ENCODE results near the gene DCST2. TPM values are rescaled to one million over a fixed set of nuclear protein-coding genes. Genes with fewer than 3 reads are reported as not detected.

The DCST2 gene
- total RNA-seq, 2 experiments from 2014 or later = 0.20 to 0.31 TPM

DNA sequence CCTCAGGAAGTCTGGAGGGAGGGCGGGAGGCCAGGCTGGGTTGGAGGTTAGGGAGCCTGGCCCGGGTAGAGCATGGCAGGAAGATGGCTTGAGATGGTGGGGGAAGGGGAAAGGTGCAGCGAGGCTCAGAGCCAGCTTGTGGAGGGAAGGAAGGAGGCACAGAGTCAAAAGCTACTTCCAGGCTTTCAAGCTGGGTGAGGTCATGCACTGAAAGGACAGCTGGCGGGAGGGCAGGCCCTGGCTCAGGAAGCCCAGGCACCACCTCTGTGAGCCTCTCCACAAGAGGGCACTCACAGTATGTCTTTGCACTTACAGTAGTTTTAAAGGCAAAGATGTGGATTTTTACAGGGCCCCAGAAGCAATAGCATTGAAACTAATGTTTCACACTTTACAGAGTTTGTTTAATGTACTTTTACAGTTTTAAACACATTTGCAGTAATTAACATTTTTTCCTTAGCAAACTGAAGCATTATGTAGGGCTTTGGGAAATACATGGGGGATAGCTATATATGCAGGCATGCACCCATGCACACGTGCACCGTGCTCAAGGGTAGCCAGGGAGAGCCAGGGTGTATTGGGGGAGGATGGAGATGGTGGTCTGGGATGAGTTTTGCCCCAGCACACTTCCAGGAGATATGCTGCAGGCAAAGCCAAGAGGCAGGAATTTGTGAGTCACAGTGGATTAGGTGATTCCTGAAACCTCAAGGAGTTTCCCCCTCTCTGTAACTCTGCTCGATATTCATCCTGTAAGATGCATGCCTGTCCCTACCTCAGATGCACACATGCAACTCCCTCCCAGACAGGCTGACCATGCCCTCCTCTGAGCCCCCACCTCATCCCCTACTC lies 11.5 kb upstream of the DCST2 start:
- no peak overlapping the region for H3K27ac Mint-ChIP-seq
- H3K36me3 Mint-ChIP-seq = no peaks in the 10 kb centered on the region
- H3K4me3 Mint-ChIP-seq = no peak overlapping the region

DNA sequence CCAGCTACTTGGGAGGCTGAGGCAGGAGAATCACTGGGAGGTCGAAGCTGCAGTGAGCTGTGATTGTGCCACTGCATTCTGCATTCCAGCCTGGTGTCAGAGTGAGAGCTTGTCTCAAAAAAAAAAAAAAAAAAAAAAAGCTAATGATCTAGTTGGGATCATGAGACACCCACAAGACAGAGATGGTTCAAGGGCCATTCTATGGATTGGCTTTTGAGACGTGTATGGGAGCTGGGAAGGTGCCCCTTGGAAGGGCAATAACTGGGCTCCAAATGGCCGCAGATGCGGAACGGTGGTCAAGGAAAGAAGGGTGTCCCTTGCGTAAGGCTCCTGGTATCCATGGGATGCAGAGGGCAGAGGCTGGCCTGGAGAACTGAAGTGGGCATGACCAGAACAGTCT lies 10.8 kb upstream of the DCST2 start:
- DNase-seq = no peak
- Mint-ChIP-seq H3K27ac (no peak overlapping the region), H3K36me3 (no peaks in the 10 kb centered on the region), H3K4me1 (peaks cover 11% of the 10 kb centered on the region), H3K9me3 (no peaks in the 10 kb centered on the region), H3K4me3 (no peak overlapping the region), H3K27me3 (no peaks in the 10 kb centered on the region)

More for the DNA sequence above, 11.5 kb upstream of the DCST2 start:
- Mint-ChIP-seq H3K27me3 (no peaks in the 10 kb centered on the region), H3K9me3 (no peaks in the 10 kb centered on the region), H3K4me1 (peaks cover 15% of the 10 kb centered on the region)
- DNase-seq = peak; percentile 61

DNA sequence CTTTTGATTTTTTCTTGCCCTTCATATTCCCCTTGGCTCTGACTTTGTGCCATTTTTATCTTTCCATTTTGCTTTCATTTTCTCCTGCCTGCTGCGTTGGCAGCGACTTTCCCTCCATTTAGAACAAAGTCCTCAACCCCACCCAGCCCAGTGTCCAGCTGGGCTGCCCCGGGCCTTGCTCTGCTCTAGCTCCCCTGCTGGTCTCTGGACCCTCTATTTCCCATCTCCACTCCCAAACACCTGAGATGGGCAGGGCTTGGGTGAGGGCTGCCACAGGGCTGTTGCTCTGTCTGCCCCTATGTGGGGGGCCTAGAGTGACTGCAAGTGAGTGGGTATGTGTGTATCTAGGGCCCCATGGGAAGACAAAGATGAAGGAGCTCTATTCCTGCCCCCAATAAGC lies 10.2 kb upstream of the DCST2 start:
- Mint-ChIP-seq H3K27me3 (no peaks in the 10 kb centered on the region), H3K27ac (no peak overlapping the region), H3K36me3 (no peaks in the 10 kb centered on the region), H3K9me3 (no peaks in the 10 kb centered on the region), H3K4me3 (no peak overlapping the region), H3K4me1 (peaks cover 11% of the 10 kb centered on the region)
- DNase-seq = no peak

DNA sequence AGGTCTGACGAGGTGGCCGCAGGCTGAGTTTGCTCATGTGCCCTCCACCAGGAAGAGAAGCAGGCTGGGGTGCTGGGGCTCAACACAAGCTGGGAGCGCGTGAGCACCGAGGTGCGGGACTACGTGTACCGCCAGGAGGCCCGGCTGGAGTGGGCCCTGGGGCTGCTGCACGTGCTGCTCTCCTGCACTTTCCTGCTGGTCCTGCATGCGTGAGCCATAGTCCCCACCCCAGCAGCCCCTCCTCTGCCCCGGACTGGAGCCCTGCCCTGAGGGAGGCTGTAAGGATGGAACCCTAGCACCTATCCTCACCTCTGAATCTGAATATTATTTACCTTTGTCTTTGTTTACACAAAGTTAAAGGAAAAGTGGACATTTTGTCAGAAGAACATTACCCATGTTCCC lies 9.7 kb upstream of the DCST2 start:
- no peak overlapping the region for H3K27ac Mint-ChIP-seq
- peaks cover 11% of the 10 kb centered on the region for H3K4me1 Mint-ChIP-seq
- DNase-seq = no peak
- H3K36me3 Mint-ChIP-seq = no peaks in the 10 kb centered on the region
- H3K9me3 Mint-ChIP-seq = no peaks in the 10 kb centered on the region
- H3K27me3 Mint-ChIP-seq = peaks cover 3% of the 10 kb centered on the region
- H3K4me3 Mint-ChIP-seq = no peak overlapping the region

DNA sequence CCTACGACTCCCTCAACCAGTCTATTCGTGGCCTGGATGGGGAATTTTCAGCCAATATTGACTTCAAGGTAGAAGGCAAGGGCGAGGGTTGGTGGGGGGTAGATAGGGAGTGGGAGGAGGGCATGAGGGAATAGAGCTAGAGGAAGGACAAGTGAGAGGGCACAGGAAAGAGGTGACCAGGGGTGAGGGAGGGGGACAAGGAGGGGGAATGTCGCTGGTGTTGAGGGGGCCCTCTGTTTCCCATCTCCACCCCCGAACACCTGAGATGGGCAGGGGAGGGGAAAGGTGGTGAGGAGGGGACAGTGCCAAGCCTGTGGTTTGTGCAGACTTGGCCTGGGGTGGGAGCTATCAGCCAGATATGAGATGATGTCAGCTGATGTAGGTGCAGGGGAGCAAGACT lies 9.2 kb upstream of the DCST2 start:
- peaks cover 3% of the 10 kb centered on the region for H3K27me3 Mint-ChIP-seq
- DNase-seq = no peak
- peaks cover 11% of the 10 kb centered on the region for H3K4me1 Mint-ChIP-seq
- H3K4me3 Mint-ChIP-seq = no peak overlapping the region
- no peak overlapping the region for H3K27ac Mint-ChIP-seq
- no peaks in the 10 kb centered on the region for H3K9me3 Mint-ChIP-seq
- H3K36me3 Mint-ChIP-seq = no peaks in the 10 kb centered on the region

DNA sequence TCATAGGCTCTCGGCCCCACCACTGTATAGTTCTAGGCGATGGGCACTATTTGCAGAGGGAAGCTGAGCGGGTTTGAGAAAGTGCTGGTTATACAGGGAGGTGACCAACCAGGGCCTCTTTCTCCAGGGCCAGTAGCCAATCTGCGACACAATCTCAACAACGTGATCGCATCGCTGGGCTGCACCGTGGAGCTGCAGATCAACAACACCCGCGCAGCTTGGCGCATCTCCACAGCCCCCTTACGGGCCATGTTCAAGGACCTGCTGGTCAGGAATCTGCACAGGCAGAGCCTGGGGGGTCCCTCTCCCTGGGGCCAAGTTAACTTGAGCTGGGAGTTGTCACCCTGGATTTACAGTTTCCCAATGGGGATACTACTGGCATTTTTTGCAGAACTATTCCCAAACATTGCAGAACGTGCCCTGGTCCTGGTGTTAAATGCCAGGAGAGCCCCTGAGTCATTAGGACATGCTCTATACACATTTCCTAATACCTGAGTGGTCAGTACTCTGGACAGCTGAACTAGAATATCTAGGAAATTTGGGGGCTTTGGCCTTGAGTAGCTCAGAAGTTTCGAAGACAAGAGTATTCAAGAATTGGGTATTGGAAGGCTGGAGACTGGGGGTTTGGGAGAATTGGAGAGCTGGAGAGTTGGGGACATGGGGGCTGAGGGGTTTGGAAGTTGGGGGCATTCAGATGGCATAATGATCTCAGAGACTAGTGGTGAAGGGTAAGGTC lies 6.9 kb upstream of the DCST2 start:
- no peak overlapping the region for H3K4me3 Mint-ChIP-seq

DNA sequence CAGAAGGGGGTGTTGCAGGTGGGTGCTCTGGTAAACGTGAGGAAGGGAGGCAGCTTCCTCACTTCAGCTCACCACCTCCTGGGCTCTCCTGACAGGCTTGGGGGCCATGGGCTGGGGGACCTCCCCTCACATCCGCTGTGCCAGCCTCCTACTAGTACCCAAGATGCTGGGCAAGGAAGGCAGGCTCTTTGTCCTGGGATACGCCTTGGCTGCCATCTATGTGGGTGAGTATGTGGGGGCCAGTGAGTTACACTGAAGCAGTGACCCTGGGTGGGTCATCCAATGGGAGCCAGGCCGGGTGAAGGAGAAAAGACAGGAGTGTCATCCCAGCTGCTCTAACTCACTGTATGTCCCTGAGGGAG lies 5.7 kb upstream of the DCST2 start:
- no peak for DNase-seq
- peaks cover 3% of the 10 kb centered on the region for H3K27me3 Mint-ChIP-seq
- no peaks in the 10 kb centered on the region for H3K9me3 Mint-ChIP-seq
- H3K4me3 Mint-ChIP-seq = no peak overlapping the region
- H3K27ac Mint-ChIP-seq = no peak overlapping the region
- H3K36me3 Mint-ChIP-seq = no peaks in the 10 kb centered on the region
- H3K4me1 Mint-ChIP-seq = no peaks in the 10 kb centered on the region

More for the DNA sequence above, 6.9 kb upstream of the DCST2 start:
- DNase-seq = no peak
- H3K4me1 Mint-ChIP-seq = peaks cover 9% of the 10 kb centered on the region
- H3K36me3 Mint-ChIP-seq = no peaks in the 10 kb centered on the region
- H3K27me3 Mint-ChIP-seq = peaks cover 3% of the 10 kb centered on the region
- no peak overlapping the region for H3K27ac Mint-ChIP-seq
- H3K9me3 Mint-ChIP-seq = no peaks in the 10 kb centered on the region

DNA sequence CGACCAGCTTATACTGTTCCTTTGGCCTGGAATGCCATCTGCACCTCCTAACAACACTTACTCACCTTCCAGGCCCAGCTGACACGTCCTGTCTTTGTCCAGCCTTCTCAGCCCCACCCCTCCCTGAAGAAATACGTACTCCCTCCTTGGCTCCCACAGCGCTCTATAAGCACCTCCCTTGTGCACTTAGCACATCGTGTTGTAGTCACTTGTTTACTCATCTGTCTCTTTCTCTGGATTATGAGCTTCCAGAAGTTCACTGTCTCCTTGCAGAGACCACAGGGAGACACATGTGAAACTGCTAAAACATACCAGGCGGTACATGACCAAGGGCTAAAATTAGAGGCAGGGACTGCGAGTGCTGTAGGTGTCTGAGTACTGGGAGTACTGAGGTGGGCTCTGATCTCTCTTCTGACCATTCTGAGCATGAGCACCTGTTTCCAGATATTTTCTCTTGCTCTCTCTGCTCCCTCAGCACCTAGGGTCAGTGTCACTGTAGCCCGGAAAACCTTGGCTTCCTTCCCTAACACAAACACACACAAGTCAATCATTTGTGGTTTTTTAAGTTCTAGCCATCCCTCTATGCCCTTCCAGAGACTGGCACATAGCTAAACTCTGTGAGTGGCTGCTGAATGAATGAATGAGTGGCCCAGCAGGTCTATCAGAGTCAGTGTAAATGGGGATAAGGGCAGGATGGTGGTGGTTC lies 5.2 kb upstream of the DCST2 start:
- Mint-ChIP-seq H3K27me3 (peaks cover 3% of the 10 kb centered on the region), H3K27ac (no peak overlapping the region), H3K9me3 (no peaks in the 10 kb centered on the region), H3K36me3 (no peaks in the 10 kb centered on the region), H3K4me1 (no peaks in the 10 kb centered on the region), H3K4me3 (no peak overlapping the region)
- no peak for DNase-seq

DNA sequence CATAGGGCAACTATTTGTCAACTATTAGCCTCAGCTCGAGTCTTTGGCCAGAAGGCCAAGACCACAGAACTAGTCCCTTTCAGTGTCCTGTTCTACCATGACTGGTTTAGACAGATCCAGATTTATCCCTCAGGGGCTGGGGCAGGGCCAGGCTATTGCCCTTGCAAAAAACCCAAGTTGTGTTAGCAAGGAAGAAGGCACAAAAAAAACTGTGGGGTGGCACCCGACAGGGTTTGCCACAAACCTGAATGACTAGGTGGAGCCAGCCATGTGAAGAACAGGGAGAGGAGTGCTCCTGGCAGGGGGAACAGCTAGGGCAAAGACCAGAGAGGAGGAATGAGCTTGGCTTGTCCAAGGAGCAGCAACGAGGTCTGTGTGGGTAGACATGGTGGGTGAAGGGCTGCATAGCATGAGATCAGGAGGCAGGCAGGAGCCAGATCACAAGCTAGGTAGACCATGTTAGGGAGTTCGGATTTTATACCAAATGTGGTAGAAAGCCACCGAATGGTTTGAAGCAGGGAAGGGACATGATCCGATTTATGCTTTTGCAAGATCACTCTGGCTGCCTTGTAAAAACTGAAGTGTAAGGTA lies 4.4 kb upstream of the DCST2 start:
- Mint-ChIP-seq H3K9me3 (no peaks in the 10 kb centered on the region), H3K36me3 (no peaks in the 10 kb centered on the region), H3K27me3 (peaks cover 3% of the 10 kb centered on the region), H3K27ac (no peak overlapping the region), H3K4me3 (no peak overlapping the region), H3K4me1 (no peaks in the 10 kb centered on the region)
- no peak for DNase-seq

DNA sequence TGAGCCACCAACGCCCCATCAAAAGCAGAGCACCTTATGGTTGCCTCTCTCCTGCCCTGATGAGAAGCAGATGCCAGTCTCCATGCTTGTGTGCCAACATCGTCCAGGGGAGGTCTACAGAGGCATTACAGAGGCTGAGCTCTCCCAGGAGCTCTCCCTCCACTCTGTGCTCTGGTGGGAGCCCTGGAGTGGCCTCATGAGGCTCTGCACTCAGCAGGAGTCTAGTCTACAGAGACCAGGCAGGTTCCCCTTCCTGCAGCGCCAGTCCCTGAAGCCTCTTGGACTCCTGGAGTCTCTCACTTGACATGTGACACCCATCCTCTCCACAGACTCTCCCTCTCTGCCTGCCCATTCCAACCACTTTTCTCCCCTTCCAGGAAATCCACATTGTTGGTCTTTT lies 3.5 kb upstream of the DCST2 start:
- no peak overlapping the region for H3K4me3 Mint-ChIP-seq
- no peaks in the 10 kb centered on the region for H3K36me3 Mint-ChIP-seq
- H3K27me3 Mint-ChIP-seq = peaks cover 3% of the 10 kb centered on the region
- H3K27ac Mint-ChIP-seq = no peak overlapping the region
- no peak for DNase-seq
- no peaks in the 10 kb centered on the region for H3K9me3 Mint-ChIP-seq
- H3K4me1 Mint-ChIP-seq = no peaks in the 10 kb centered on the region

DNA sequence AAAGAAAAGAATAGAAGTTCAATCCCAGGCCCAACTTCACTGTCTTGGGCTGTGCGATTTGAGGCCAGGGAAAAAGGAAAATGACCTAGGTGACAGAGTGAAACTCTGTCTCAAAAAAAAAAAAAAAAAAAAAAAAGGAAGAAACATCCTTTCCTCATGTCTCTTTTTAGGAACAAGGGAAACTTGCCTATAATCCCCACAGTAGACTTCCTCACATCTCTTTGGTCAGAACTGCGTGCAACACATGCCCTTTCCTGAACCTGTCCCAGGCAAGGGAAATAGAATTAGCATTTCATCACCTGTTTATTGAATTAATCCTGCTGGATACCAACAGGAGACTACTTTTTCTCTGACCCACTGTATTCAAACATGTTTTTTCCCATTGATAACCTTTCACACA lies 2.4 kb upstream of the DCST2 start:
- Mint-ChIP-seq H3K27me3 (peaks cover 3% of the 10 kb centered on the region), H3K27ac (no peak overlapping the region), H3K4me3 (no peak overlapping the region), H3K4me1 (no peaks in the 10 kb centered on the region), H3K36me3 (no peaks in the 10 kb centered on the region), H3K9me3 (no peaks in the 10 kb centered on the region)
- DNase-seq = no peak

DNA sequence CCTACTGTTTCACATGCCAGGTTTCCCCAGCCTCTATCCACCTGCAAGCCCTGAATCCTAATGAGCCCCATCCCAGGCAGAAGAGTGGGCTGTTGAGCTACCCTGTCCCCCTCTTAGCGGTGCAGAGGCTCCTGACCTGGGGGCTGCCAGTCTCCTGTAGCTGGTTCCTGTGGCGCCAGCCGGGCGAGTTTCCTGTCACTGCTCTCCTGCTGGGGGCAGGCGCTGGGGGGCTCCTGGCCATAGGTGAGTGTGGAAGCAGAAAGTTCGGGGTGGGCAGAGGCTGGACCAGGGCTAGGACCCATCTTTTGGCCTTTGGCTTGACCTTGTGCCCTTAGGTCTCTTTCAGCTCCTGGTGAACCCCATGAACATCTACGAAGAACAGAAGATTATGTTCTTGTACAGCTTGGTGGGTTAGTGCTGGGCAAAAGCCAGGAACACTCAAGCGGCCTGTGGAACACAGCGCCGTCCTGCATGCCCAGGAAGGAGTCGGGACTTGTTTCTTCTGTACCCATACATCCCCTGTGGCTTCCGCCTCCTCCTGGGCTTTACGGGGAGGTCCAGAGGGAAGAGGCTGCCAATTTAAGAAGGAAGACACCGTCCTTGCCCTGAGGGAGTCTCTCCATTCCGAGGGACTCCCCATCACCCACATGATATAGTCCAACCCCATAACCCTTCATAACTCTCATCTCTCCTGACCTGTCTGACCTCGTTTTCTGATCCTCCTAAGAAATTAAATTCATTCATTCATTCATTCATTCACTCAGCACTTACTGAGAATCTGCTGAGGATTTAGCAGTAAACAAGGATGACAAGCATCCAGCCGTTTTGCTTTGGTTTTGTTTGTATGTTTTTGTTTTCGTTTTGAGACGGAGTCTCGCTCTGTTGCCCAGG lies 982 bp upstream of the DCST2 start:
- no peak for DNase-seq
- H3K36me3 Mint-ChIP-seq = no peaks in the 10 kb centered on the region
- H3K9me3 Mint-ChIP-seq = no peaks in the 10 kb centered on the region
- no peak overlapping the region for H3K4me3 Mint-ChIP-seq
- peaks cover 3% of the 10 kb centered on the region for H3K27me3 Mint-ChIP-seq
- no peaks in the 10 kb centered on the region for H3K4me1 Mint-ChIP-seq
- no peak overlapping the region for H3K27ac Mint-ChIP-seq

DNA sequence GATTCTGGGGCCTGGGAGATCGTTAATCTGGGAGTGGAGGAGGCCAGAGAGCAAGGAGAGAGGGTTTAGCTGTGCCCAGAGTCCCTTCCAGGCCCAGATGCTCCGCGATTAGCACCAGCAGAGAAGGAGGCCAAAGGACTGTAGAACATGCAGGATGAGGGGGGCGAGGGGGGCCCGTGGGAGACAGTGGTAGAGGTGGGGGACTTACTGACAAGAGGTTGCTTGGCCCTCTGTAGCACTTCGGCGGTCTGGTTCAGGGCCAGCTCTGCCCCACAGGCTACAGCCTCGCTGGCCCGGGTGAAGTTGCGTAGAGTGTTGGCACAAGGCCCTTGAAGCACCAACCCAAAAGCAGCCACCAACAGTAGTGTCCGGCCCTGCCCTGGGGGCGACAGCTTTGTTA lies 695 bp downstream of the DCST2 start:
- H3K27me3 Mint-ChIP-seq = no peaks in the 10 kb centered on the region
- no peak overlapping the region for H3K27ac Mint-ChIP-seq
- DNase-seq = no peak
- H3K9me3 Mint-ChIP-seq = no peaks in the 10 kb centered on the region
- H3K4me1 Mint-ChIP-seq = no peaks in the 10 kb centered on the region
- H3K4me3 Mint-ChIP-seq = no peak overlapping the region
- H3K36me3 Mint-ChIP-seq = no peaks in the 10 kb centered on the region

DNA sequence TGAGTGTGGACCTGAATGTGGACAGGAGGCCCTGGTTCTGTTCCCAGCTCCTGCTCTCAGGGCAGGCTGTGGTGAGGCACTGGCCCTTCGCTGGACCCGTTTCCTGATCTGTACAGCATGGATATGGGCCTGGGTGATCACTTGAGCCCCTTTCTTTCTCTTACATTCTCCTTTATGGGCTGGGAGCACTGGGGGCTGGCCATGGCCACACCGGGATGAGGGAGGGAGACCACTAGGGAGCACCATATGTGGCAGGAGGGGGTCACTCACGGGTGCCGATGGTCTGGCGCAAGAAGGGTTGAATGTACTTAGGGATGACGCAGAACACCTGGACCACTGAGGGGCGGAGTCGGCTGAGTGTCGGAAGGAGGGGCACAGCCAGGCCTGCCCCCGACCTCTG lies 2.7 kb downstream of the DCST2 start:
- Mint-ChIP-seq H3K9me3 (no peaks in the 10 kb centered on the region), H3K36me3 (no peaks in the 10 kb centered on the region), H3K4me3 (no peak overlapping the region), H3K27me3 (no peaks in the 10 kb centered on the region), H3K27ac (no peak overlapping the region), H3K4me1 (no peaks in the 10 kb centered on the region)
- DNase-seq = no peak
